Stimulated activated CD8-positive, alpha-beta memory T cell treated with anti-CD3 and anti-CD28 coated beads, Interleukin-4, amount 100 ng/mL, for 24 hours (primary cell): ENCODE data around the gene PLIN5.
"Not testable (repeated sequence)": the region's sequence is repeated elsewhere in the genome, so short reads cannot be mapped to it uniquely, and the experiment has no call there.

ENCODE experiments used
- DNase-seq: peaks from one replicate; pipeline ENCODE4 v3.0.0-alpha.2; 2020; ENCODE audit warnings: low read depth

Gene PLIN5

DNA sequence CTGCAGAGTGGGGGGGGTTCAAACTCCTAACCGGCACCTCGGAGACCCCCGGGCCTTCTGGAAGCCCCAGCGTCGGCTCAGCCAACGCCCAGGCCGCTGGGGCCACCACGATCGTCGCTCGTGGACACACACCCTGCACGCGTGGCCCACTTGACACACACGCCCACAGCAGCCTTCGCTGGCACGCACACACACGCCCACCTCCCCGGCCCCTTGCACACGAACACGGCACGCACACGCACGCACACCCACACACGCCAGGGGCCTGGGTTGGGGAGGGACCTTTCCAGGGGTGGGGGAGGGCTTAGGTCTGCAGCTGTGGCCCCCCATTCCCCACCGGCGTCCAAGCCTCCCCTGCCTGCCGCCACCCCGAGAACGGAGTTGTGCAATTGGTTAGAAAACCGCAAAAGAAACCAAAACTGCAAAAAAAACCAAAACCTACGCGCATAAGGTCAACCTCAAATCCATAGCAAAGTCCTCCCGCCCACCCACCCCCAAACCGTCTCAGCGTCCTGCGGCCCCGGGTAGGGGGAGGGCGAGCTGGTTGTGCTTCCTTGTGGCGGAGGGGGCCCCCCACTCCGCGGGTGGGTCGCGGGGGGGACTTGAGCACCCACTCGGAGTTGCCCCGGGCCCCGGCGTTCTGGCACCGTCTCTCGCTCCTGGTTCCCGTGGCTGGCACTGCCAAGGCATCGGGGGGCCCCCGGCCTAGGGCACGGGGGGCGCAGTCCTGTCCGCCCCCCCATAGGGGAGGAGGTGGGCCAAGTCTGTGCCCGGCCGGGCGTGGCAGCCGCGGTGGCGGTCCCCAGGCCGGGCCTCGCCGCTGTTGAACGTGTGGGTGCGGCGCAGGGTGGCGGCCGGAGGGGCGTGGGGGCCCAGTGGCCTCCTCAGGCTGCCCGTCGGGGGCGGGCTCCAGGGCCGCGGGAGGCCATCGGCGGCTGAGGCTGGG, 8.1 kb upstream of the PLIN5 start:
- DNase-seq: no peak

DNA sequence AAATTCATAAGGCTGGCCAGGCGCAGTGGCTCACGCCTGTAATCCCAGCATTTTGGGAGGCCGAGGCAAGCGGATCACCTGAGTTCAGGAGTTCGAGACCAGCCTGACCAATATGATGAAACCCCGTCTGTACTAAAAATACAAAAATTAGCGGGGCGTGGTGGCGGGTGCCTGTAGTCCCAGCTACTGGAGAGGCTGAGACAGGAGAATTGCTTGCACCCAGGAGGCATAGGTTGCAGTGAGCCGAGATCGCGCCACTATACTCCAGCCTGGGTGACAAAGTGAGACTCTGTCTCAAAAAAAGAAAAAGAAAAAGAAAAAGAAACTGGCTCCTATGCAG, 6.8 kb upstream of the PLIN5 start:
- DNase-seq: not testable (repeated sequence)

DNA sequence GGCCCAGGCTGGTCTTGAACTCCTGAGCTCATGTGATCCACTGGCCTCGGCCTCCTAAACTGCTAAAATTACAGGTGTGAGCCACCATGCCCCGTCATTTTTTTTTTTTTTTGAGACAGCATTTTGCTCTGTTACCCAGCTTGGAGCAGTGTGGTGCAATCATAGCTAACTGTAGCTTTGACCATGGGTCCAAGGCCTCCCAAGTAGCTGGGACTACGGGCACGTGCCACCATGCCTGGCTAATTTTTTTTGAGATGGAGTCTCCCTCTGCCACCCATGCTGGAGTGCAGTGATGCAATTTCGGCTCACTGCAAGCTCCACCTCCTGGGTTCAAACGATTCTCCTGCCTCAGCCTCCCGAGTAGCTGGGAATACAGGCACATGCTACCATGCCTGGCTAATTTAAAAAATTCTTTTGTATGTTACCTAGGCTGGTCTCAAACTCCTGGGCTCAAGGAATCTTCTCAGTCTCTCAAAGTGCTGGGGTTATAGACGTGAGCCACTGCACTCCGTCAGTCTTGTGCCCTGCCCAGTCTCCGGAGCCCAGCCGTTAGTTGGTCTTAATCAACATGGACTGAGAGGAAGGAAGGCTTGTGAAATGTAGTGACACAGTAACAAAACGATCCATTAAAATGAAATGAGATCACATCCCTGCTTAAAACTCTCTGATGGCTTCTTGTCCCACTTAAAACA, 6.2 kb upstream of the PLIN5 start:
- no peak for DNase-seq

DNA sequence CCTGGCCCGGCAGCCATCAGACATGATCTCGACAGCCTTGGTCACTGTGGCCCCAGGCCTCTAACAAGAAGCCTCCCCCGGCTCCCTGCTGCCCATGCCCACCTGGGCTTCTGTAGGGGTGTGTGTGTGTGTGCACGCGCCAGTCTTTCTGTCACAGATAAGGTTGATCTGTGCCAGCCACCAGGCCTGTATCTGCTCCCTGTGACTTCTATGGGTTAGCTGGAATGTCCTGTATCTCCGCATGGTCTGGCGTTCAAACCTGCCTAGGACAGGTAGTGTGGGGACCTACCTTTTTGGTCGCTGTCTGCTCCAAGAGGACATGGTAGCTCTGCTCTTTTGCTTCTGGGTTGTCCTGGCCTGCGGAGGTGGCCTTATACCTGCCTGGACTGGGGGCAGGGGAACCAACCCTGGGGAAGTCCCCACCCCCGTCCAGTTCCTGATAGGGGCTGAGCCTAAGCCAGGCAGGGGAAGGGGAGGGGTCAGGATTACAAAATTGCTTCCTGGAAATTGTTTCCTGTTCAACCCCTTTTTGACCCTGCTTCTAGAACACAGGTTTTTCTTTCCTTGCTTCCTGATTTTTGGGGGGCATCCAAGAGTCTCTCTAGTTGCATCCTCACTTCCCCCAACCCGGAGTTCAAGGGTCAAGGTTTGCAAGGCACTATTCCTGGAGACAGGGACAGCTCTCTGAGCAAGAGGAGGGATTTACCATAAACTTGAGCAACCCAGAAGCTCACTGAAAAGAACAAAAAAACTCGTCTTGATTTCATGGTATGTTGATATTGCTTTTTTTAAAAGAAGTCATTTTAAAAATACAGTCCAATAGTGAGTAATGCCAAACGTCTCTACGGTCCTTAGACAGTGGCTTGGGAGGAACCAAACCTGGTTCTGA, 4.9 kb upstream of the PLIN5 start, which contains the start of gene LRG1:
LRG1 (minus strand) TSS at position 344 of the 889 bp plus-strand sequence; CDS start at position 321, 23 bp downstream.
- DNase-seq: no peak

DNA sequence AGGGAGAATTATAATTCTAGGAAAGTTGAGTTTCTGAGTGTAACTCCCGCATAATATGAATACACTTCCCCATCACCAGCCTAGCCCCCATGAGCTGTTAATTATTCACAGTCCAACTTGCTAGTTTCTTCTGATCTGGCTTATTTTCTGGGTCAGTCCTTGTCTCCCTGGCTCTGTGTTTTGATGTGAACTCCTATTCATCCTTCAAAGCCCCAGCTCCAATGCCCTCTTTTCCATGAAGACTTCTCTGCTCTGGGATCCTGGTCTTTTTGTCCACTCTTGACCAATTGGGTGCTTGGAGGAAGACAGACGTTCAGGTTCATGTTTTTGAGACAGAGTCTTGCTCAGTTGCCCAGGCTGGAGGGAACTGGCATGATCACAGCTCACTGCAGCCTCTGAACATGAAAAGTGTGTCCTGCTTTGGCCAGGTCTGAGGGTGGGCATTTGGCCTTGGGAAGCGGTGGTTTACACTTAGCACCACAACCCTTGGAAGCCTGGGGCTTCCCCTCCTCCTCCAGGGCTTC, 4.2 kb upstream of the PLIN5 start:
- no peak for DNase-seq

DNA sequence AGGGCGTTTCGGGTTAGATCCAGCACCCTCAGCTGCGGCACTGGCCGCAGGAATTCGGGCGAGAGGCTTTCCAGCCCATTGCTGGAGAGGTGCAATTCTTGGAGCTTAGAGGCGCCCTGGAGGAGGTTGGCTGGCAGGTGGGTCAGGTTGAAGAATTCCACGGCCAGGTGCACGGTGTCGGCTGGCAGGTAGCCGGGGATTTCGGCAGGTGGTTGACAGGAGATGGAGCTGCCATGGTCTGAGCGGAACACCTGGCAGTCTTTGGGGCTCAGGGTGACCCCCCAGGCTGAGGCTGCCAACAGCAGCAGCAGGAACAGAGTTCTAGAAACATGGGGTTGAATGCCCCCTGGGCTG, 3.6 kb upstream of the PLIN5 start:
- no peak for DNase-seq

DNA sequence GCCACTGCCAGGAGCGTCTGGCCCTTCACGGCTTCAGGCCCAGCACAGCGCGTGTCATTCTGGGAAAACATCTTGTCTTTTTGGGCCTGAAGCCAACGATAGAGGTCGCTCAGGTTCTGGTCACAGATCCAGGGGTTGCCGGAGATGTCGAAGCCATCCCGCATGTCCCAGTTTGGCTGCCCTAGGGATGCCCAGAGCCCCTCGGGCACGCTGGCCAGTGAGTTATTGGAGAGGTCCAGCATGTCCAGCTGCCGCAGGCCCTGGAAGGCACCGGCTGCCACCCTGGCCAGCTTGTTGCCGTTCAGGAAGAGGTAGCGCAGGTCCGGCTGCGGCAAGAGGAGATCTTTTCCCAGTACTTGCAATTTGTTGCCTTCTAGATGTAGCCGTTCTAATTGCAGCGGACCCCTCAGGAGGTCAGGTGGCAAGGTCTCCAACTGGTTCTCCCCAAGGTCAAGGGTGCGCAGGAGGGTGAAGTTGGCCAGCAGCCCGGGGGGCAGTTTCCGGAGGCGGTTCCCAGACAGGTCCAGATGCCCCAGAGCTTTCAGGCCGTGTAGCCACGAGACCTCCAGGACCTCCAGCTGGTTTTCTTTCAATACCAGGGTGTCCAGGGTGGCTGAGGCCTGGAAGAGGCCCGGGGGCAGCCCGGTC, 3.1 kb upstream of the PLIN5 start:
- no peak for DNase-seq

DNA sequence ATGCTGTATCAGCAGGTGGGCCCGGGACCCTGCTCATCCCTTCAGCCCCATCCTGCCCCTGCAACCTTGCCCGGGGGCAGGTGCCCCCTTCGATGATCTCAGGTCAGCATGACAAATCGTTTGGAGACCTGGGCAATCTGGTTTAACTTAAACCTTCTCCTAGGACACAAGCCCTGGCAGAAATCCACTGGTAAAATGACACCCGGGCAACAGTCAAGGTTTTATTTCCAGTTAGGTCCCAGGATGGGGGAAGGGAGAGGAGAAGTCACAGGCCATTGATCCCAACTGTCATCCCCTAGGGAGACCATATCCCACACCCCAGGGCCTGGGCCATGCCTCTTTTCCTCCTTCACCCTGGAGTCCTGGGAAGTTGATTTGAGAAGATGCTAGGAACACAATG, 1.8 kb upstream of the PLIN5 start:
- DNase-seq: no peak

DNA sequence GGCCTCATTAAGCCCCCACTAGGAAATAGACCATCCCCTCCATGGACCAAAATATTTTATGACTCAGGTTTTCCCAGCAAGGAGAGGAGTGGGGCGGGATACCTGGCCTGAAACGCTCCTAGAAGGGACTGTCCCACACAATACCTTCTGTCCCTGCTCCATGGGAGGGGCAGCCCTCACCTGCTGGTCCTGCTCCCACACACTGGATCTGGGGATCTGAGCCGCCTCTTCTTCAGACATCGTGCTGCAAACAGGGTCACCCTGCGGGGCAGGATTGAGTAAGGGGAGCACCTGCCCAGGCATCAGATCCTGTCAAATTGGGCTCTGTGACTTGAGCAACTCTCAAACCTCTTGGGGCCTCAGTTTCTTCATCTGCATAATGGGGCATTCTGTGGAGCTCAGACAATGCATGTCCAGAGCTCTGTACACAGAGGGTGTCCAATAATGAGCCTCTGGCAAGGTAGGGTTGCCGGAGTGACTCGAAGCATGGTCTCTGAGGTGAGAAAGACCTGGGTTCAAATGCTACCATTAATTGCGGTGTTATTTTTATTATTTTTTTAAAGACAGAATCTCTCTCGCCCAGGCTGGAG, 1.1 kb downstream of the PLIN5 start:
- DNase-seq: no peak

DNA sequence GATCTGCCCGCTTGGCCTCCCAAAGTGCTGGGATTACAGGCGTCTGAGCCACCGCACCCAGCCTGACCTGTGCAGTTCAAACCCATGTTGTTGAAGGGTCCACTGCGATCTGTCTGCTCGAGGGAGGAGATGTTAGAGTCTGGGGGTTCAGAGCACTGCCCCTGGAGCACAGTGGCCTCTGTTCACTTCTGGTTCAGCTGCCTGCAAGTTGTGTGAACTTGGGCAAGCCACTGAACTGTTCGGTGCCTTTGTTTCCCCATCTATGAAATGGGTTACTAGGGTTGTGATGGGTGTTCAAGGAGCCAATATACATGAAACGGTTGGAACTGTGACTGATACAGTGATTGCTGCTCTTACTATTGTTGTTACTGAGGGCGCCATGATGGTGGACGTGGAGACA, 1.7 kb downstream of the PLIN5 start:
- DNase-seq: no peak

DNA sequence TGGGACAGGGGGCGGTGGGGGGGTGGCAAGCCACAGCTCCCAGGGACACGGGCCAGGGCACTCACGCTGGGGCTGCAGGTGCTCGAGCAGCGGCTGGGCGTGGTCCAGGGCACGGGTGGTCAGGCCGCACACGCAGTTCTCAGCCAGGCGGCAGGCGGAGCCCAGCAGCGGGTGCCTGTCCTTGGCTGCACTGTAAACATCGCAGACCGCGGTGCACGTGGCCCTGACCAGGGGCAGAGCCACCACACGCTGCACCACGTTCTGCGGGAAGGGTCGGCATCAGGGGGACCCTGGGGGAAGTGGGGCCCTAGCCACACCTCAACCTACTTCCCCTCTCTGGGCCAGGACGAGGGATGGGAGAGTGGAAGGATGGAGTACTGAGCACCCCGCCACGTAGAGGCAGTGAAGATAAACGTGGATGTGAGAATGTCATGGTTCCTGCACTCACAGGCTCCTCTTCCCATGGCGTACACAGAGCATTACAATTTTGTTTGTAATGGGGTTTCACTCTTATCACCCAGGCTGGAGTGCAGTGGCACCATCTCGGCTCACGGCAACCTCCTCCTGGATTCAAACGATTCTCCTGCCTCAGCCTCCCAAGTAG, 3.4 kb downstream of the PLIN5 start:
- DNase-seq: no peak

DNA sequence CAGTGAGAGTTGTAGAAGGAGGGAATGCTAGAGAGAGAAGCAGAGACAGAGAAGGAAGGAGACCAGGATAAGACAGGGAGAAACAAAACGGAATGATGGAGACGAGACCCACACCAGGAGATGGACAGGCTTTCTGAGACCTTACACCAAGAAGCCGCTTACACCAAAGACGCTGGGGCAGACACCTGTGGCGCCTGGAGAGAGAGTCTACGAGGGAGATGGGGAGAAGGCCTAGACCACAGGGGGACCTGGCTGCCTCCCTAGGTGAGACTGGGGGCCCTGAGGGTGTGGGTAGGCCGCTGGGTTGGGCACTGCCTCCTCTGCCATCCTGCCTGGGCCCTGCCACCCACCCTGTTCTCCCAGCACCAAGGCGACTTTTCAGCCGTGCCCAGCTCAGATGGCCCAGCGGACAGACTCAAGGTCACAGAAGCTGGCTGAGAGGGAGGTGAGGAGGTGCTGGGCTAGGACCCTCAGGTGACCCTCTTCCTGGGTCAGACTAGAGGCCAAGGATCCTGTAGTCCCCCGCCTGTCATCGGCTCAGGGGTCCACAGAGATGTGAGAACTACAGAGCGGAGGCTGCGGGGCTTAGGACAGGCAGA, 5.0 kb downstream of the PLIN5 start:
- no peak for DNase-seq

DNA sequence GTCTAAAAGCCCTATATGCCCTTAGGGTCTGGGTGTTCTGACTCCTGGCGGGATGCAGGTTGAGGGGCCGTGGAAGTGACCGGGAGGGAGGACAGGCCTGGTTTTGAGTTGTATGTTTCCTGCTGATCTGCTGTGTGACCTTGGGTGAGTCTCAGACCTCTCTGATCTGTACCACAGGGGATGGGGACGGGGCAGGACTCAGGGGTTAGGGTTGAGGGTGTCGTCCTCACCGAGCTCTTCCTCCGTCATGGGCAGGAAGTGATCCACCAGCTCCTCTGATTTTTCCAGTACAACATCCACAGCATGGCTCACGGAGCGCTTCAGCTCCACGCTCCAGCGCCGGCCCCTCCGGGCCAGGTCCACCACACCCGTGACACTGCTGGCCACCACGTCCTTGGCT, 6.2 kb downstream of the PLIN5 start:
- DNase-seq: no peak

DNA sequence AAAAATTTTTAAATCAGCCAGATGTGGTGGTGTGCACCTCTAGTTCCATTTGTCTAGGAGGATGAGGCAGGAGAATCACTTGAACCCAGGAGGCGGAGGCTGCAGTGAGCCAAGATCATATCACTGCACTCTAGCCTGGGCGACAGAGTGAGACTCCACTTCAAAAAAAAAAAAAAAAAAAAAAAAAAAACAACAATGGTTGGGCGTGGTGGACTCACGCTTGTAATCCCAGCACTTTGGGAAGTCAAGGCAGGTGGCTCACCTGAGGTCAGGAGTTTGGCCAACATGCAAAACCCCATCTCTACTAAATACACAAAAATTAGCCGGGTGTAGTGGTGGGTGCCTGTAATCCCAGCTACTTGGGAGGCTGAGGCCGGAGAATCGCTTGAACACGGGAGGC, 7.6 kb downstream of the PLIN5 start:
- DNase-seq: not testable (repeated sequence)

DNA sequence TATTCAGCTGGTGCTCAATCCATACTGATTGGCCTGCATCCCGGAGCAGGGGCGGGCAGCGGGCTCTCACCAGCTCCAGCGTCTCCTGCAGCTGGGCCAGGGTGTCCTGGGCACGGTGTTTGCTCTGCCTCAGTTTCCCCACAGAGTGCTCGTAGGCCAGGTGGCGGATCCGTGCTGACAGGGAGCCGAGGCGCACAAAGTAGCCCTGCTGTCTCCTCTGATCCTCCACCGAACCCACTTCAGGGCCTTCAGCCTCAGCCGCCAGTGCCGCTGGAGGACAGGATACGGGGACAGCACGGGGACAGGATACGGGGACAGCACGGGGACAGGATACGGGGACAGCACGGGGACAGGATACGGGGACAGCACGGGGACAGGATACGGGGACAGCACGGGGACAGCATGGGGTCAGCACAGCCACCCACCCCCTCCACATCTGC, 9.4 kb downstream of the PLIN5 start:
- no peak for DNase-seq

DNA sequence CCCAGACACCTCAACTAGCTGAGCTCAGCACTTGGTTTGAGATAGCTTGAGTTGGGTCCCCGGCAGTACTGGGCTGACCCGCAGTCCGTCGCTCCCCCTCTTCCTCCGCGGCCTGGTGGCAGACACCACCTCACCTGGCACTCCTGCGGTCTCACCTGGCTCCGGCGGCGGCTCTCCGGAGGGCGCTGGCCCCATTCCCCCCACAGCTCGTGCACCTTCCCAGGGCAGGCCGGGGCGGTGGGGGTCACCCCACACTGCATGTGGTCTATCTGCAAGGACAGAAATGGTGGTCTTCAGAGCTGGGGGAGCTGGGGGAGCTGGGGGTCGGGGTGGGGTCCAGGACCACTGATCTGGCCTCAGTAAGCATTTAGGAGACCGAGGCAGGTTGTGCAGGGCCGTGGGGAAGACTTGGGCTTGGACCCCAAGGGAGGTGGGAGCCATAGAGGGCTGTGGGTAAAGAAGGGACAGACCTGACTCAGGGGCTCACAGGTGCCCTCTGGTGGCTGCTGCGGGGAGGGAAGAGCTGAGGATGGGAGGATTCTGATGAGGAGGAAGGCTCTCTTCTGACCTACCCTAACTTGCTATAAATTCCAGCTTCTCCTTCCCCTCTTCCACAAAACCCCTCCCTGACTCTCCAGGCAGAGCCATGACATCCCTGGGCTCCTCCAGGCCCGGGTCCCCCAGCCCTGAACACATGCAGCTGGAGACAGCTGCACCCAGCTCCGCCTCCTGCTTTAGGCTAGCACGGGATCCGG, 10.0 kb downstream of the PLIN5 start:
- DNase-seq: peak; percentile 52

DNA sequence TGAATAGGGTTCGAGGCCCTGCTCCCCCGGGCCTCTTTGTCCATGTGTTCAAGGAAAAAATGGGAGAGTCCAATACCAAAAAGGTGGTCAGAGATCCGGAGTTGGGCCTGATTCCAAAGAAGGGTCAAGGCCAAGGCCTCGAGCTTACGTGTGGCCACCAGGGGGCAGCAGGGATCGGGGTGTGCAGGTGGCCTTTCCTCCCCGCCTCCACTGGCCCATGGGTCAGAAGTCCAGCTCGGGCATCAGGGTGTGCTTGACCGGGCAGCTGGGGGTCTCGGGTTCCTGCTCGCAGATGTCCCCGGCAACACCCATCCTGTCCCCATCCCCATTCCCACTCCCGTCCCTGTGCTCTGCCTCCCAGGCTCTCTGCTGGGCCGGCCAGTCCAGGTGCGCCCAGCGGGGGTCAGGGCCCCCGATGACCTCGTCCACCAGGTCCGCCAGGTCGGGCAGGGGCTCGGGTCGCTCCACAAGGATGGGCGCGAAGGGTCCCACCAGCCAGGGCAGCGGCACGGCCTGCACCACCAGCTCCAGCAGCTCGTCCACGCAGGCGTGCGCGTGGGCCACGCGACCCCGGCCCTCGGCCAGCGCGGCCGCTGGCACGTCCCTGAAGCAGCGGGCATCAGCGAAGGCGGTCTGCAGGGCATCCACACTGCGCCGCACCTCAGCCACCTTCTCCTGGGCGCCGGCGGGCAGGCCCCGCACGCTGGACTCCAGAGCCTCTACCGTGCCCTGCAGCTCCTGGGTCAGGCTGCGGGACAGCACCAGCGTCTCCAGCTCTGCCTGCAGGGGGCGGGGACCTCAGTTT, 11.5 kb downstream of the PLIN5 start:
- no peak for DNase-seq

DNA sequence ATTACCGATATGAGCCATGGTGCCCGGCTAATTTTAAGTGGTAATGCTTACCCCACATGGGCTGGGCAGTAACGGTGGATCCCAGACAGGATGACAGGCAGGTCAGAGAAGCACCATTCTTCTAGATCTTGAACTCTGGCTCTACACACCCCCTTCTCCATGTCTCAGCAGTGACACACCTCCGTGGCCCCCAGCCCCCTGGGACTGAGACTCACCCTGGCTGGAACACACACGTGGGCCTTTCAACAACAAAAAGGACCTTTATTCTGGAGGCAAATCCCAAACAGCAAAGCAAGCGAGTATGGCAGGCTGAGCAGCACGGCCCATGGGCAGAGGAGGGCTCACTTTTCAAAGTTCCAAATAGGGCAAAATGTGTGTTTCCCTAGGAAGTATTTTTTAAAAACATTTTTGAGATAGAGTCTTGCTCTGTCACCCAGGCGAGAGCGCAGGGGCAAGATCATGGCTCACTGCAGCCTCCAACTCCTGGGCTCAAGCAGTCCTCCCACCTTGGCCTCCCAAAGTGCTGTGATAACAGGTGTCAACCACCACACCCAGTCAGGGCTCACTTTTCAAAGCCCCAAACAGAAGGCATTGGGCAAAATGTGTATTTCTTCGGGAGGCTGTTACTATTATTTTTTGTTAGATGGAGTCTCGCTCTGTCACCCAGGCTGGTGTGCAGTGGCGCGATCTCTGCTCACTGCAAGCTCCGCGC, 12.6 kb downstream of the PLIN5 start:
- DNase-seq: no peak
